Mesendoderm (in vitro differentiated cells): ENCODE results near the gene PEX11G.

Experiments used
- DNase-seq: peaks from one replicate; pipeline ENCODE4 v3.0.0; 2013
- H2AK5ac ChIP-seq: 2 replicates; pipeline ENCODE4 v1.6.1; 2013; ENCODE audit warnings: low read length, inconsistent platforms
- H2BK120ac ChIP-seq: 2 replicates; pipeline ENCODE4 v1.6.1; 2013; ENCODE audit warnings: low read depth, mild to moderate bottlenecking, low read length, moderate library complexity, mixed read lengths
- H2BK15ac ChIP-seq: replicated peaks from 2 replicates; pipeline ENCODE4 v1.6.1; 2013; ENCODE audit warnings: low read depth, mild to moderate bottlenecking, moderate library complexity
- H2BK5ac ChIP-seq: 2 replicates; pipeline ENCODE4 v1.6.1; 2013; ENCODE audit warnings: low read length, inconsistent platforms
- H3K18ac ChIP-seq: 2 replicates; pipeline ENCODE4 v1.6.1; 2013; ENCODE audit warnings: mild to moderate bottlenecking, low read length, mixed read lengths
- H3K23ac ChIP-seq: one replicate; pipeline ENCODE4 v1.6.1; 2013; ENCODE audit warnings: low read length
- H3K27ac ChIP-seq: 2 replicates; pipeline ENCODE4 v1.5.1; 2013; ENCODE audit warnings: low read depth, mild to moderate bottlenecking, inconsistent platforms, low read length, moderate library complexity
- H3K27me3 ChIP-seq: 2 replicates; pipeline ENCODE4 v1.6.1; 2013; ENCODE audit warnings: low read length, control low read depth, mild to moderate bottlenecking, inconsistent platforms; ENCODE audit not compliant: insufficient read depth, poor library complexity
- H3K36me3 ChIP-seq: 2 replicates; pipeline ENCODE4 v1.6.1; 2013; ENCODE audit warnings: low read length, inconsistent platforms; ENCODE audit not compliant: control insufficient read depth, insufficient read depth
- H3K4ac ChIP-seq: one replicate; pipeline ENCODE4 v1.6.1; 2013; ENCODE audit warnings: low read depth, mild to moderate bottlenecking, low read length, moderate library complexity
- H3K4me1 ChIP-seq: 2 replicates; pipeline ENCODE4 v1.6.1; 2013; ENCODE audit warnings: low read depth, low read length, inconsistent platforms; ENCODE audit not compliant: control insufficient read depth
- H3K4me2 ChIP-seq: 2 replicates; pipeline ENCODE4 v1.6.1; 2013; ENCODE audit warnings: low read length
- H3K4me3 ChIP-seq: 2 replicates; pipeline ENCODE4 v1.5.1; 2013; ENCODE audit warnings: mild to moderate bottlenecking, low read length
- H3K56ac ChIP-seq: one replicate; pipeline ENCODE4 v1.6.1; 2013; ENCODE audit warnings: low read length
- H3K79me1 ChIP-seq: 2 replicates; pipeline ENCODE4 v1.6.1; 2013; ENCODE audit warnings: low read length, inconsistent platforms
- H3K79me2 ChIP-seq: 2 replicates; pipeline ENCODE4 v1.6.1; 2013; ENCODE audit warnings: mild to moderate bottlenecking, low read length; ENCODE audit not compliant: control insufficient read depth, insufficient read depth
- H3K9ac ChIP-seq: 2 replicates; pipeline ENCODE4 v1.6.1; 2013; ENCODE audit warnings: low read length, inconsistent platforms
- H4K5ac ChIP-seq: one replicate; pipeline ENCODE4 v1.6.1; 2013; ENCODE audit warnings: low read length
- H4K8ac ChIP-seq: one replicate; pipeline ENCODE4 v1.6.1; 2013; ENCODE audit warnings: low read depth, mild to moderate bottlenecking, control low read depth, low read length, moderate library complexity
- WGBS: extraction: QIAGEN DNeasy Blood & Tissue Kit; methylation state at CpG from one replicate; pipeline ENCODE4 v1.1.7; 2013; ENCODE audit warnings: low lambda C conversion rate, missing lambda C conversion rate; ENCODE audit not compliant: insufficient coverage; ENCODE audit errors: extremely low coverage; 5-methylcytosine and 5-hydroxymethylcytosine counted together

PEX11G gene

DNA sequence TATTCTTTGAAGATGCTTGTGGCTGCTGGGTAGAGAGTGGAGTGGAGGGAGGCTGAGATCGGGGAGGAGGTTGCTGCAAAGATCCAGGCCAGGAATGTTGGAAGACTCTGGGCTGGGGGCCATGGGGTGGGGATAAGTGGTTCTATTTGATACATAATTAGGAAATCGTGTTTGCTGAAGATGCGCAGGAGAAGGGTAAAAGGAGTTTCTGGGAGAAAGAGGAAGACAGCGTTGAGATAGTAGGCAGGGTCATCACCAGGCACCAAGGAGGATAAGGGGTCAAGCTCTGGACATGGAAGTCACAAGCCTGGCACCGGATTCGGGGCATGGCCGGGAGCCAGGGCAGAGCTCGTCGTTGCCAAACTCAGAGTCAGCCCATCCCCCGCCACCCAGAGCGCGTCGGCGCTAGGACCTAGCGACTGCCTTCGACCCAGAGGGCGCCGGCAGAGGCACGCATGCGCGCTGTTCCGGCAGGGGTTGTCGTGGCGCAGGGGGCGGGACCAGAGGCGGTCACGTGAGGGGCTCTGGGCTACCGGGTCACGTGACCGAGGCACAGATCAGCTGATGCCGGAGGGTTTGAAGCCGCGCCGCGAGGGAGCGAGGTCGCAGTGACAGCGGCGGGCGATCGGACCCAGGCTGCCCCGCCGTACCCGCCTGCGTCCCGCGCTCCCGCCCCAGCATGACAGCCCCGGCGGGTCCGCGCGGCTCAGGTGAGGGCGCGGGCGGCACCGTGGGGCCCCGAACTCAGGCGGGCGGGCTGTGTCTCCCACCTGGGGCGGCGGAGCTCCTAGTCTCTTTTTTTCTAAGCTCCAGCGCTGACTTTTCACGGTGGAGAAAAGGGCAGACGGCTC is 33.5 kb upstream of the PEX11G start, which contains the start of gene MCOLN1:
Gene MCOLN1 (plus strand): TSS at position 553 of the 851 bp plus-strand sequence. CDS start 127 bp downstream, at position 680.
- Histone ChIP-seq H3K4me3 (peak within 1 kb of the TSS; percentile 69), H3K9ac (peak within 1 kb of the TSS; percentile 67), H3K27me3 (no peaks in the 10 kb centered on the region), H3K4me1 (peaks cover 3% of the 10 kb centered on the region), H3K4ac (peak within 1 kb of the TSS; percentile 8), H3K79me2 (no peaks in the 10 kb centered on the region), H2AK5ac (no peak within 1 kb of the TSS), H4K5ac (no peak within 1 kb of the TSS), H3K27ac (no peak within 1 kb of the TSS), H3K18ac (peak within 1 kb of the TSS; percentile 18), H3K79me1 (no peaks in the 10 kb centered on the region), H3K4me2 (peak within 1 kb of the TSS; percentile 84), H2BK15ac (no peak within 1 kb of the TSS), H3K36me3 (no peaks in the 10 kb centered on the region), H3K56ac (peak within 1 kb of the TSS; percentile 86), H2BK120ac (no peak within 1 kb of the TSS), H4K8ac (no peak within 1 kb of the TSS), H2BK5ac (no peak within 1 kb of the TSS), H3K23ac (no peak within 1 kb of the TSS)
- WGBS: no CpG with 5 or more reads among the region's 65 CpGs
- peak; percentile 98 for DNase-seq

DNA sequence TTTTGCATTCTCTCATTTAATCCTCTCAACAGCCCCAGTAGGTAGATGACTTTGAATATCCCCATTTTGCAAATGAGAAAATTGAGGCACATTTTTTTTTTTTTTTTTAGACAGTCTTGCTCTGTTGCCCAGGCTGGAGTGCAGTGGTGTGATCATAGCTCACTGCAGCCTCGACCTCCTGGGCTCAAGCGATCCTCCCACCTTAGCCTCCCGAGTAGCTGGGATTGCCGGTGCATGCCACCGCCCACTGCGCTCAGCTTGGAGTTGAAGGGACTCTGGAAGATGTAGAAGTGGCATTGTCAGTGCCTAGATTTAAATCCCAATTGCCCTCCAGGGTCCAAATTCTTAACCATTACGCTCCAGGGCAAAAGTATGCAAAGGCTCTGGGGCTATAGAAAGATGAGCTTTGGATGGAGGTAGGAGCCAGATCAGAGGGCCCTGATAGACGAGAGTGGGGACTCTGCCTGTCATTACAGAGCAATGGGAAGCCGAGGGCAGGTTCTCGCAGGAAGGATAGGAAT is 32.8 kb upstream of the PEX11G start:
- Histone ChIP-seq H3K4me3 (no peak overlapping the region), H4K5ac (no peak overlapping the region), H3K4me2 (peak overlapping the region; percentile 61), H4K8ac (no peak overlapping the region), H3K79me1 (peaks cover 3% of the 10 kb centered on the region), H3K36me3 (no peaks in the 10 kb centered on the region), H3K18ac (no peak overlapping the region), H2BK5ac (no peak overlapping the region), H3K9ac (peak overlapping the region; percentile 67), H3K79me2 (no peaks in the 10 kb centered on the region), H3K23ac (no peak overlapping the region), H3K56ac (peak overlapping the region; percentile 86), H3K4me1 (peaks cover 3% of the 10 kb centered on the region), H2BK15ac (no peak overlapping the region), H2AK5ac (no peak overlapping the region), H3K4ac (no peak overlapping the region), H3K27ac (no peak overlapping the region), H3K27me3 (no peaks in the 10 kb centered on the region), H2BK120ac (no peak overlapping the region)
- DNase-seq: peak; percentile 34
- no CpG with 5 or more reads among the region's 10 CpGs for WGBS

DNA sequence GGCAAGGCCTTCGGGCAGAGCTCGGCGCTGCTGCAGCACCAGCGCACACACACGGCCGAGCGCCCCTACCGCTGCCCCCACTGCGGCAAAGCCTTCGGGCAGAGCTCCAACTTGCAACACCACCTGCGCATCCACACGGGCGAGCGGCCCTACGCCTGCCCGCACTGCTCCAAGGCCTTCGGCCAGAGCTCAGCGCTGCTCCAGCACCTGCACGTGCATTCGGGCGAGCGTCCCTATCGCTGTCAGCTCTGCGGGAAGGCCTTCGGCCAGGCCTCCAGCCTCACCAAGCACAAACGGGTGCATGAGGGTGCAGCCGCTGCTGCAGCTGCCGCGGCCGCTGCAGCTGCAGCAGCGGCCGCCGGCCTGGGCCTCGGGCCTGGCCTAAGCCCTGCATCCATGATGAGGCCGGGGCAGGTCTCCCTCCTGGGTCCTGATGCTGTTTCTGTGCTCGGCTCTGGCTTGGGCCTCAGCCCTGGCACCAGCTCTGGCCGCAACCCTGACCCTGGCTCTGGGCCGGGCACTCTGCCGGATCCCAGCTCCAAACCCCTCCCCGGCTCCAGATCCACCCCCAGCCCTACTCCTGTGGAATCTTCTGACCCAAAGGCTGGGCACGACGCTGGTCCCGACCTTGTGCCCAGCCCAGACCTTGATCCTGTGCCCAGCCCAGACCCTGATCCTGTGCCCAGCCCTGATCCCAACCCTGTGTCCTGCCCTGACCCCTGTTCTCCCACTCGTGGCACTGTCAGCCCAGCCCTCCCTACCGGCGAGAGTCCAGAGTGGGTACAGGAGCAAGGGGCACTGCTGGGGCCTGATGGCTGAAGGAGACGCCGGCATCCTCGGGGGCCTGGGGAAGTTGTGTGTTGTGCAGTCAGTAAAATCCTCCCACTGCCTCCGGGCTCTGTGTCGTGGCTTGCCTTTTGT is 31.6 kb upstream of the PEX11G start:
- no peak overlapping the region for H2AK5ac ChIP-seq
- H2BK5ac ChIP-seq: no peak overlapping the region
- no peak overlapping the region for H3K23ac ChIP-seq
- H3K36me3 ChIP-seq: no peaks in the 10 kb centered on the region
- H2BK15ac ChIP-seq: no peak overlapping the region
- H3K27me3 ChIP-seq: no peaks in the 10 kb centered on the region
- no peak overlapping the region for H4K8ac ChIP-seq
- no peak overlapping the region for H3K4me2 ChIP-seq
- no peak overlapping the region for H4K5ac ChIP-seq
- H2BK120ac ChIP-seq: no peak overlapping the region
- H3K27ac ChIP-seq: no peak overlapping the region
- H3K4ac ChIP-seq: no peak overlapping the region
- H3K18ac ChIP-seq: no peak overlapping the region
- WGBS: no CpG with 5 or more reads among the region's 51 CpGs
- no peak overlapping the region for H3K4me3 ChIP-seq
- H3K9ac ChIP-seq: no peak overlapping the region
- no peak for DNase-seq
- H3K79me2 ChIP-seq: no peaks in the 10 kb centered on the region
- H3K4me1 ChIP-seq: peaks cover 4% of the 10 kb centered on the region
- peaks cover 3% of the 10 kb centered on the region for H3K79me1 ChIP-seq
- H3K56ac ChIP-seq: no peak overlapping the region

DNA sequence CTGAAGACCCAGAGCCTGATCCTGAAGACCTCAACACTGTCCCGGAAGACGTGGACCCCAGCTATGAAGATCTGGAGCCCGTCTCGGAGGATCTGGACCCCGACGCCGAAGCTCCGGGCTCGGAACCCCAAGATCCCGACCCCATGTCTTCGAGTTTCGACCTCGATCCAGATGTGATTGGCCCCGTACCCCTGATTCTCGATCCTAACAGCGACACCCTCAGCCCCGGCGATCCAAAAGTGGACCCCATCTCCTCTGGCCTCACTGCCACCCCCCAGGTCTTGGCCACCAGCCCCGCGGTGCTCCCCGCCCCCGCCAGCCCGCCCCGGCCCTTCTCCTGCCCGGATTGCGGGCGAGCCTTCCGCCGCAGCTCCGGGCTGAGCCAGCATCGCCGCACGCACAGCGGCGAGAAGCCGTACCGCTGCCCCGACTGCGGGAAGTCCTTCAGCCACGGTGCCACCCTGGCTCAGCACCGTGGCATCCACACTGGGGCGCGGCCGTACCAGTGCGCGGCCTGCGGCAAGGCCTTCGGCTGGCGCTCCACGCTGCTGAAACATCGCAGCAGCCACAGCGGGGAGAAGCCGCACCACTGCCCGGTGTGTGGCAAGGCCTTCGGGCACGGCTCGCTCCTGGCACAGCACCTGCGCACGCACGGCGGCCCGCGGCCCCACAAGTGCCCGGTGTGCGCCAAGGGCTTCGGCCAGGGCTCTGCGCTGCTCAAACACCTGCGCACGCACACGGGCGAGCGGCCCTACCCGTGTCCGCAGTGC is 30.7 kb upstream of the PEX11G start:
- Histone ChIP-seq H3K36me3 (no peaks in the 10 kb centered on the region), H2BK120ac (no peak overlapping the region), H3K27ac (no peak overlapping the region), H3K27me3 (no peaks in the 10 kb centered on the region), H4K5ac (no peak overlapping the region), H2BK15ac (no peak overlapping the region), H3K56ac (no peak overlapping the region), H2AK5ac (no peak overlapping the region), H3K4me1 (peaks cover 6% of the 10 kb centered on the region), H3K79me1 (peaks cover 3% of the 10 kb centered on the region), H4K8ac (no peak overlapping the region), H3K18ac (no peak overlapping the region), H3K4ac (no peak overlapping the region), H3K79me2 (no peaks in the 10 kb centered on the region), H3K4me3 (no peak overlapping the region), H3K4me2 (no peak overlapping the region), H3K9ac (no peak overlapping the region), H2BK5ac (no peak overlapping the region), H3K23ac (no peak overlapping the region)
- no CpG with 5 or more reads among the region's 74 CpGs for WGBS
- DNase-seq: no peak

DNA sequence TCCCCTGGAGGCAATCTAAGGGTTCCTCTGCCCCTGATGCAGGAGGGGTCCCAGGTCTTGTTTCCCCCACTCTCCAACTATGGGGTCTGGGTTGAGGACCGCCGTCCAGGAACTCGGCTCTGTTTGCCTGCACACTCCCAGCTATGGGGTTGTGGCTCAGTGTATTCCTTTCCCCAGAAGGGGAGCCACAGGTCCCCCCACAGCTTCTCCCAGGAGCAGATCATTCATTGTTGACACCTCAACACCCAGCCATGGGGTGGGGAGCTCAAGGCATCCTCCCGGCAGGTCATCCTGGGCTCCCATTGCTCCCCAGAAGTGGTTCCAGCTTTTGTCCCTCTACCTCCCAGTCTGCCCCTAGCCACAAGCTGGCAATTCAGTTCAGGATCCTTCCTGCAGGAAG is 28.0 kb upstream of the PEX11G start:
- Histone ChIP-seq H4K5ac (no peak overlapping the region), H3K4me2 (peak overlapping the region; percentile 38), H3K4me3 (peak overlapping the region; percentile 6), H2BK5ac (no peak overlapping the region), H3K79me1 (peaks cover 3% of the 10 kb centered on the region), H4K8ac (no peak overlapping the region), H3K27me3 (no peaks in the 10 kb centered on the region), H3K27ac (no peak overlapping the region), H3K4ac (peak overlapping the region; percentile 83), H3K79me2 (no peaks in the 10 kb centered on the region), H3K4me1 (peaks cover 3% of the 10 kb centered on the region), H3K36me3 (no peaks in the 10 kb centered on the region), H3K23ac (no peak overlapping the region), H2BK15ac (no peak overlapping the region), H2BK120ac (no peak overlapping the region), H3K18ac (peak overlapping the region; percentile 98), H3K9ac (peak overlapping the region; percentile 79), H3K56ac (peak overlapping the region; percentile 75), H2AK5ac (no peak overlapping the region)
- no peak for DNase-seq
- WGBS: no CpG with 5 or more reads among the region's 4 CpGs
